Natural killer cell (primary cell): ENCODE results near the gene EEFSEC. TPM values are rescaled to one million over a fixed set of nuclear protein-coding genes. Genes with fewer than 3 reads are reported as not detected.

Experiments used
- ATAC-seq, 3 donors: fragments of 150-1000 bp in 2 of 3; fragments of 200-7000 bp in 1 of 3; cut with Tn5 transposase; 1 replicate in 1 of 3; 2 replicates in 2 of 3; pipeline ENCODE4 v1.10.0; 2021; ENCODE audit warnings: mild to moderate bottlenecking in 2 of 3, moderate library complexity in 2 of 3
- DNase-seq, 2 donors: peaks; one replicate each; pipeline versions ENCODE4 v3.0.0 to v3.0.0-alpha.2; 2013 to 2021; ENCODE audit warnings: mixed read lengths in 1 of 2
- H3K27ac ChIP-seq: one replicate; pipeline ENCODE4 v1.5.1; 2013; ENCODE audit warnings: mild to moderate bottlenecking, low read length
- H3K27me3 ChIP-seq: one replicate; pipeline ENCODE4 v1.6.1; 2013; ENCODE audit warnings: low read length; ENCODE audit not compliant: control insufficient read depth, insufficient read depth
- H3K36me3 ChIP-seq: one replicate; pipeline ENCODE4 v1.6.1; 2013; ENCODE audit warnings: low read length; ENCODE audit not compliant: control insufficient read depth, insufficient read depth
- H3K4me1 ChIP-seq: one replicate; pipeline ENCODE4 v1.6.1; 2013; ENCODE audit warnings: low read length; ENCODE audit not compliant: control insufficient read depth, insufficient read depth
- H3K4me3 ChIP-seq: one replicate; pipeline ENCODE4 v1.5.1; 2013; ENCODE audit warnings: low read length
- H3K9me3 ChIP-seq: one replicate; pipeline ENCODE4 v1.6.1; 2013; ENCODE audit warnings: low read length; ENCODE audit not compliant: control insufficient read depth, insufficient read depth
- H3K27ac Mint-ChIP-seq, 2 donors: one replicate each; pipeline ENCODE4 v1.8.0; 2022; ENCODE audit warnings: mild to moderate bottlenecking in 2 of 2, mixed read lengths in 2 of 2, moderate library complexity in 1 of 2
- H3K27me3 Mint-ChIP-seq, 2 donors: one replicate each; pipeline ENCODE4 v1.8.0; 2022; ENCODE audit warnings: low read depth in 2 of 2, mixed read lengths in 2 of 2
- H3K36me3 Mint-ChIP-seq: one replicate; pipeline ENCODE4 v1.8.0; 2022; ENCODE audit warnings: mixed read lengths
- H3K4me1 Mint-ChIP-seq, 2 donors: one replicate each; pipeline ENCODE4 v1.8.0; 2022; ENCODE audit warnings: mixed read lengths in 2 of 2
- H3K4me3 Mint-ChIP-seq: one replicate; pipeline ENCODE4 v1.8.0; 2022; ENCODE audit warnings: mild to moderate bottlenecking, moderate library complexity, mixed read lengths
- H3K9me3 Mint-ChIP-seq, 2 donors: one replicate each; pipeline ENCODE4 v1.8.0; 2022; ENCODE audit warnings: mixed read lengths in 2 of 2
- CTCF ChIP-seq: fragments of 200-600 bp; IDR thresholded peaks from one replicate; pipeline ENCODE4 v1.8.0; 2022; ENCODE audit warnings: antibody characterized with exemption
- WGBS: methylation state at CpG from one replicate; pipeline ENCODE4 v1.1.7; 2013; ENCODE audit warnings: missing lambda C conversion rate; ENCODE audit not compliant: insufficient coverage; 5-methylcytosine and 5-hydroxymethylcytosine counted together
- intact Hi-C: fragments of 100-400 bp; cut with micrococcal nuclease; formaldehyde crosslinking; loops from one replicate; pipeline ENCODE4 v1.14.2; 2022
- total RNA-seq, 4 donors: library from RNA; stranded (reverse); fragments of 120-200 nt in 1 of 4; gene quantifications; one replicate each; pipeline versions ENCODE4 v1.2.3 to v1.2.4, GENCODE V29; 2013 to 2022

EEFSEC gene
- total RNA-seq, 3 donors from 2014 or later (not counting 1 experiment from before 2014, with no cell fraction given), result 16.7 to 18.9 (median 17.6) TPM

- H3K4me3 ChIP-seq, result no peak overlapping the region
- H3K4me1 Mint-ChIP-seq, result peaks cover 0 to 11% of the 10 kb centered on the region in 2 donors
- no peak overlapping the region for H3K27ac Mint-ChIP-seq
- H3K27me3 Mint-ChIP-seq, result no peaks in the 10 kb centered on the region
- no peak overlapping the region for H3K27ac ChIP-seq
- no peak for ATAC-seq
- TF ChIP-seq CTCF, result no peak
- no peaks in the 10 kb centered on the region for H3K36me3 Mint-ChIP-seq
- no peaks in the 10 kb centered on the region for H3K27me3 ChIP-seq
- intact Hi-C loops, result no loop called here
- no peak for DNase-seq
- no peaks in the 10 kb centered on the region for H3K9me3 ChIP-seq
- H3K9me3 Mint-ChIP-seq, result no peaks in the 10 kb centered on the region
- no peaks in the 10 kb centered on the region for H3K36me3 ChIP-seq
- peaks cover 5% of the 10 kb centered on the region for H3K4me1 ChIP-seq
- no peak overlapping the region for H3K4me3 Mint-ChIP-seq
- WGBS, result 90% methylated on average over 2 of the region's 2 CpGs
Observed at GRCh38 chr3:128297401-128298138, 144.3 kb downstream of the EEFSEC start.

GRCh38 chr3:128301186-128302023 lies 148.1 kb downstream of the EEFSEC start:
- Histone ChIP-seq H3K9me3 (no peaks in the 10 kb centered on the region), H3K27me3 (no peaks in the 10 kb centered on the region), H3K27ac (no peak overlapping the region), H3K4me3 (no peak overlapping the region), H3K4me1 (no peaks in the 10 kb centered on the region), H3K36me3 (no peaks in the 10 kb centered on the region)
- Mint-ChIP-seq H3K9me3 (no peaks in the 10 kb centered on the region), H3K27me3 (no peaks in the 10 kb centered on the region), H3K36me3 (no peaks in the 10 kb centered on the region), H3K4me1 (peaks cover 0 to 6% of the 10 kb centered on the region in 2 donors), H3K27ac (no peak overlapping the region), H3K4me3 (no peak overlapping the region)
- DNase-seq, result no peak
- WGBS, result 97% methylated on average over 8 of the region's 8 CpGs
- TF ChIP-seq CTCF, result no peak
- no peak for ATAC-seq
- intact Hi-C loops, result no loop called here

GRCh38 chr3:128306481-128306880 lies 153.2 kb downstream of the EEFSEC start:
- intact Hi-C loops, result no loop called here
- H3K4me1 Mint-ChIP-seq, result peaks cover 4 to 7% of the 10 kb centered on the region in 2 donors
- Histone ChIP-seq H3K4me1 (no peaks in the 10 kb centered on the region), H3K27ac (no peak overlapping the region), H3K27me3 (no peaks in the 10 kb centered on the region), H3K36me3 (peaks cover 4% of the 10 kb centered on the region), H3K9me3 (no peaks in the 10 kb centered on the region), H3K4me3 (no peak overlapping the region)
- no peak overlapping the region for H3K4me3 Mint-ChIP-seq
- no CpG with 5 or more reads among the region's 2 CpGs for WGBS
- TF ChIP-seq CTCF, result no peak
- no peaks in the 10 kb centered on the region for H3K9me3 Mint-ChIP-seq
- H3K27ac Mint-ChIP-seq, result no peak overlapping the region
- no peak for DNase-seq
- ATAC-seq, result no peak
- H3K27me3 Mint-ChIP-seq, result no peaks in the 10 kb centered on the region
- H3K36me3 Mint-ChIP-seq, result no peaks in the 10 kb centered on the region
